Activated gamma-delta T cell treated with anti-CD3 and anti-CD28 coated beads, Interleukin-2, amount 50 U/mL, for 16 hours (primary cell): ENCODE data around the gene EIPR1.

Experiments
- DNase-seq: peaks from one replicate; pipeline ENCODE4 v3.0.0-alpha.2; 2020; ENCODE audit warnings: low read depth

The EIPR1 gene

GRCh38 chr2:3267869-3268704, 109.5 kb downstream of the EIPR1 start:
- no peak for DNase-seq

GRCh38 chr2:3266925-3267867, 110.4 kb downstream of the EIPR1 start:
- DNase-seq, result no peak

- DNase-seq, result no peak
These were observed 111.4 kb downstream of the EIPR1 start for GRCh38 chr2:3265981-3266924.

GRCh38 chr2:3265471-3265870, 112.1 kb downstream of the EIPR1 start:
- no peak for DNase-seq

GRCh38 chr2:3264010-3264744, 113.4 kb downstream of the EIPR1 start:
- no peak for DNase-seq

- no peak for DNase-seq
These were observed 114.1 kb downstream of the EIPR1 start for GRCh38 chr2:3263487-3263886.

- DNase-seq, result no peak
These were observed 114.9 kb downstream of the EIPR1 start for GRCh38 chr2:3262437-3263388.

GRCh38 chr2:3261511-3261910, 116.1 kb downstream of the EIPR1 start:
- no peak for DNase-seq

- DNase-seq, result no peak
These were observed 116.7 kb downstream of the EIPR1 start for GRCh38 chr2:3260959-3261358.

GRCh38 chr2:3257826-3258225, 119.8 kb downstream of the EIPR1 start:
- no peak for DNase-seq

GRCh38 chr2:3257166-3257565, 120.5 kb downstream of the EIPR1 start:
- no peak for DNase-seq

- DNase-seq, result no peak
These were observed 121.0 kb downstream of the EIPR1 start for GRCh38 chr2:3256605-3257004.

GRCh38 chr2:3256157-3256556, 121.5 kb downstream of the EIPR1 start:
- no peak for DNase-seq

GRCh38 chr2:3254442-3254941, 123.1 kb downstream of the EIPR1 start:
- DNase-seq, result no peak

GRCh38 chr2:3253913-3254441, 123.6 kb downstream of the EIPR1 start:
- DNase-seq, result no peak

- DNase-seq, result no peak
These were observed 125.7 kb downstream of the EIPR1 start for GRCh38 chr2:3251946-3252345.

GRCh38 chr2:3249476-3249962, 128.1 kb downstream of the EIPR1 start:
- no peak for DNase-seq

GRCh38 chr2:3248754-3249475, 128.7 kb downstream of the EIPR1 start:
- DNase-seq, result no peak
